ENCODE data around the gene FGD2.

FGD2 gene, protein sequence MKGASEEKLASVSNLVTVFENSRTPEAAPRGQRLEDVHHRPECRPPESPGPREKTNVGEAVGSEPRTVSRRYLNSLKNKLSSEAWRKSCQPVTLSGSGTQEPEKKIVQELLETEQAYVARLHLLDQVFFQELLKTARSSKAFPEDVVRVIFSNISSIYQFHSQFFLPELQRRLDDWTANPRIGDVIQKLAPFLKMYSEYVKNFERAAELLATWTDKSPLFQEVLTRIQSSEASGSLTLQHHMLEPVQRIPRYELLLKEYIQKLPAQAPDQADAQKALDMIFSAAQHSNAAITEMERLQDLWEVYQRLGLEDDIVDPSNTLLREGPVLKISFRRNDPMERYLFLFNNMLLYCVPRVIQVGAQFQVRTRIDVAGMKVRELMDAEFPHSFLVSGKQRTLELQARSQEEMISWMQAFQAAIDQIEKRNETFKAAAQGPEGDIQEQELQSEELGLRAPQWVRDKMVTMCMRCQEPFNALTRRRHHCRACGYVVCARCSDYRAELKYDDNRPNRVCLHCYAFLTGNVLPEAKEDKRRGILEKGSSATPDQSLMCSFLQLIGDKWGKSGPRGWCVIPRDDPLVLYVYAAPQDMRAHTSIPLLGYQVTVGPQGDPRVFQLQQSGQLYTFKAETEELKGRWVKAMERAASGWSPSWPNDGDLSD

DNA sequence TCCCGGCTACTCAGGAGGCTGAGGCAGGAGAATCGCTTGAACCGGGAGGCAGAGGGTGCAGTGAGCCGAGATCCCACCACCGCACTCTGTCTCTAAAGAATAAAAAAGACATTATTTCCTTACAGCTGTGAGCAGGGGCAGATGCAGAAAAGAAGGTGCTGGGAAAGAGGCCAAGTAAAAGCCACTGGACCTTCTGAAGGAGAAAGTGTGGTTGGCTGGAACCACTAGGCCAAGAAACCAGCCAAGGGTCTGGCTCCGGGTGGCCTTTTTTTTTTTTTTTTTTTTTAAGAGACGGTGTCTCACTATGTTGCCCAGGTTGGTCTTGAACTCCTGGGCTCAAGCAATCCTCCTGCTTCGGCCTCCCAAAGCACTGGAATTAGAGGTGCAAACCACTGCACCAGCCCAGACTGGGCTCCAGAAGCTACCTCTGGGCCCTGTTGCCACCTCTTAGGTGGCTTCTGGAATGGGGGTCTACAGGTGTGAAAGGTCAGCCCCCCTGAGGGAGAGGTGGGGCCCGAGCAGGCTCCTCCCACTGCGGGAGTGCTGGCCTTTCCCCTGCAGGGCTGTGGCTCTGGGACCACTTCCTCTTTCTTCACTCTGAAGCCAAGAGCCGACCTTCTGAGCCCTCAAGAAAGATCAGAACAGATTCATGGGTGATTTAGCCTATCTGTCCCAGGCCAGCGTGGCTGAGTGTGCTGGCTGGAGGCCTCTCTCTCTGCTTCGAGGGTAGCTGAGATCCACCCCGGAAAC is at the start of gene FGD2:
Gene FGD2 (plus strand): TSS at position 595 of the 750 bp plus-strand sequence. CDS start 163 bp downstream, outside the sequence.
- peak; percentile 88 for DNase-seq (ENCODE audit: low spot score)
- in situ Hi-C loops (cut with MboI; ENCODE audit: low pct_unique_long_range_greater_than_20kb, low sequenced_read_pairs, unreplicated experiment), result no loop called here
- TF ChIP-seq, protein P1, sequence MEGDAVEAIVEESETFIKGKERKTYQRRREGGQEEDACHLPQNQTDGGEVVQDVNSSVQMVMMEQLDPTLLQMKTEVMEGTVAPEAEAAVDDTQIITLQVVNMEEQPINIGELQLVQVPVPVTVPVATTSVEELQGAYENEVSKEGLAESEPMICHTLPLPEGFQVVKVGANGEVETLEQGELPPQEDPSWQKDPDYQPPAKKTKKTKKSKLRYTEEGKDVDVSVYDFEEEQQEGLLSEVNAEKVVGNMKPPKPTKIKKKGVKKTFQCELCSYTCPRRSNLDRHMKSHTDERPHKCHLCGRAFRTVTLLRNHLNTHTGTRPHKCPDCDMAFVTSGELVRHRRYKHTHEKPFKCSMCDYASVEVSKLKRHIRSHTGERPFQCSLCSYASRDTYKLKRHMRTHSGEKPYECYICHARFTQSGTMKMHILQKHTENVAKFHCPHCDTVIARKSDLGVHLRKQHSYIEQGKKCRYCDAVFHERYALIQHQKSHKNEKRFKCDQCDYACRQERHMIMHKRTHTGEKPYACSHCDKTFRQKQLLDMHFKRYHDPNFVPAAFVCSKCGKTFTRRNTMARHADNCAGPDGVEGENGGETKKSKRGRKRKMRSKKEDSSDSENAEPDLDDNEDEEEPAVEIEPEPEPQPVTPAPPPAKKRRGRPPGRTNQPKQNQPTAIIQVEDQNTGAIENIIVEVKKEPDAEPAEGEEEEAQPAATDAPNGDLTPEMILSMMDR (IDR thresholded peaks at IDR 0.05; ENCODE audit: extremely low read depth, insufficient read depth, missing control alignments), result no peak

DNA sequence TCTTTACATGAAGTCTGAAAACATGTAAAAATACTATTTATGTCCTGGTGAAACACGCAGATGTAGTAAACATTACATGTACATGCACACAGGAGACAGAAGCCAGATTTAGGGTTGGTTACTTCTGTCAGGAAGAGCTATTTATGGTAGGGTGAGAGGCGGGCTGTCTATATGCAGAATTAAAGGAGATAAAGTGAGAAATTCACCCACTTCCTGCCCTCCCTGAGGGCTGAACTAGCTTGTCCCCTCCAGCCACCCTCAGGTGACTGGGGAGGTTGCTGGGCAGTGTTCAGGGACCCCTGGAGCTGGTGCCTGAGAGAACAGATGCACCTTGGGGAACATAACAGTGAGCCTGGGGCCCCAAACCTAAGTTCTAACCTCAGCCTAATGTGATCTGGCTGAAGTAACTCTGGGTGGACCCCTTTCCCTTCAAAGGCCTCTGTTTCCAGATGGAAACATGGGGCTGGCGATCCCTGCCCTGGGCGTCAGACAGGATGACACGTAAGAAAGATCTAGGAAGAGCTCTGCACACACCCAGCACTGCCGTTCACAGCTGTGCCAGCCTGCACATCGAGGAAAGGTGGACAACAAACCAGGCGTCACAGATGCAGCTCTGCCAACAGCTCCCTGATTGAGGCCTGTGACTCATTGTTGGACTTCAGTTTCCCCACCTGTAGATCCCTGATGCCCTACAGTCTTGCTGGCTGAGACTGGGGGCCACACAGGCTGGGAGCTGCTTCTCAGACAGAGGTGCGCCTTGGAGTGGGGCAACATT is 49.6 kb upstream of the FGD2 start:
- in situ Hi-C loops (cut with MboI; ENCODE audit: low pct_unique_long_range_greater_than_20kb, low sequenced_read_pairs, unreplicated experiment), result no loop called here
- TF ChIP-seq, protein P1 (IDR thresholded peaks at IDR 0.05; ENCODE audit: extremely low read depth, insufficient read depth, missing control alignments), result no peak
- DNase-seq (ENCODE audit: low spot score), result no peak

DNA sequence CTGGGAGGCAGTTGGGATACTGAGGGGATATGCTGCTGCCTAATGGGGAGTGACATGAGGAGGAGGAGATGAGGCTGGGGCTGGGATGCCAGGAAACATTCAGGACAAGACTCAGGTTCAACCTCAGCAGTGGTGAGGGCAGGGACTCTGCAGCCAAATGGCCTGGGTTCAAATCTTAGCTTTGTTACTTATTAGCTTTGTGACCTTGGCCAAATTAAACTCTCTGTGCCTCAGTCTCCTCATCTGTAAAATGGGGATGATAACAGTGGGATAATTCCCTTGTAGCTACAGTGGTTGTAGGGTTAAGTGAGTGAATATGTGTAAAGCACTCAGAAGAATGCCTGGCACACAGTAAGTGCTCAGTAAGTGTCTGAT is 49.0 kb upstream of the FGD2 start:
- TF ChIP-seq, protein P1 (IDR thresholded peaks at IDR 0.05; ENCODE audit: extremely low read depth, insufficient read depth, missing control alignments), result no peak
- in situ Hi-C loops (cut with MboI; ENCODE audit: low pct_unique_long_range_greater_than_20kb, low sequenced_read_pairs, unreplicated experiment), result no loop called here
- no peak for DNase-seq (ENCODE audit: low spot score)

DNA sequence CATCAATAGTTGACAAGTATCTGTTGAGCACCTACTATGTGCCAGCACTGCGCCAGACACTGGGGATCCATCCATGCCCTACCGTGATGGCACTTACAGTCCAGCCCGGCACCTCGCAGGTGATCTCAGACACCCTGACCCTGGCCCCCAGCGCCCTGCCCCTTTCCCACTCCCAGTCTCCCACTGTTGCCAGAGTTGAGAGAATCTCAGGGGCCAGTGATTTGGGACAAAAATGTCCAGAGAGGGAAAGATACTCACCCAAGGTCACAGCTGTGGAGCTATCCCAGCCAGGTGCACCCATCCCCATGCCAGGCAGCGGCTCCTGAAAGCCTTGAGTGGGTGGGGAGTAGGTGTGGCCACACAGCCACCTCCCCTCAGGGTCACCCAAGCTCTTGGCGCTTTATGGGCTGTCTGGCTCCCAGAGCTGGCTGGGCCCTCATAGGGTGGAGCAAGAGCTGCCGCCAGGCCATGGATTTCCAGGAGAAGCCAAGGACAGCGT is 47.6 kb upstream of the FGD2 start:
- no peak for DNase-seq (ENCODE audit: low spot score)
- TF ChIP-seq, protein P1 (IDR thresholded peaks at IDR 0.05; ENCODE audit: extremely low read depth, insufficient read depth, missing control alignments), result no peak
- in situ Hi-C loops (cut with MboI; ENCODE audit: low pct_unique_long_range_greater_than_20kb, low sequenced_read_pairs, unreplicated experiment), result no loop called here

DNA sequence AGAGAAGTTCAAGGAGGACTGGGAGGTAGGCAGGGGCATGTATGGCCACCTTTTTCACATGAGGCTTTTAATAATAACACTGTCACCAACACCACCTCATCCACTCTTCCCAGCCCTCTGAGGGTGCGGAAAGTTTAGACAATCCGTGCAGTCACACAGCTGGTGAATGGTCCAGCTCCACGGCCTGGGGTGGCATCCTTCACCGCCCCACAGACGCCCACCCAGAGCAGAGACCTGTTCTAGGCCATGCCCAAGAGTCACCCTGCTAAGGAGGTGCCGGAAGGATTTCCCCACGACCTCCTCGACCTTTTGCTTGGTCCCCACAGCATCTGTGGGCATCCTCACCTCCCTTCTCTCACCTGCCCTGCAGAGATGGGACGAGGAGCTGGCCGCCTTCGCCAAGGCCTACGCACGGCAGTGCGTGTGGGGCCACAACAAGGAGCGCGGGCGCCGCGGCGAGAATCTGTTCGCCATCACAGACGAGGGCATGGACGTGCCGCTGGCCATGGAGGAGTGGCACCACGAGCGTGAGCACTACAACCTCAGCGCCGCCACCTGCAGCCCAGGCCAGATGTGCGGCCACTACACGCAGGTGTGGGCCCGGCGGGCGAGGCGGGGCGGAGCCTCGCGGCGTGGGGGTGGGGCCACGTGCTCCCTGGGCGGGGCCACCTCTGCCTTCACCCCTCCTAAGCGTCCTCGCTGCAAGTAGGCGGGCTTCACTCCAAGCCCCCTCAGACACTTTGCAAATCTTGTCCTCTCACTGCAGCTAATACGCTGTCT is 46.5 kb upstream of the FGD2 start:
- in situ Hi-C loops (cut with MboI; ENCODE audit: low pct_unique_long_range_greater_than_20kb, low sequenced_read_pairs, unreplicated experiment), result no loop called here
- TF ChIP-seq, protein P1 (IDR thresholded peaks at IDR 0.05; ENCODE audit: extremely low read depth, insufficient read depth, missing control alignments), result no peak
- no peak for DNase-seq (ENCODE audit: low spot score)
